OCI-LY7 (cell line): Measurements from ENCODE around the gene SNAPC4. TPM values are rescaled to one million over a fixed set of nuclear protein-coding genes. Genes with fewer than 3 reads are reported as not detected.
A peak's percentile ranks its signal among the peaks of the same experiment; 100 is the strongest.

Source experiments
- BruUV-seq: library from RNA; stranded (reverse); fragments of 400-500 nt; replicated peaks from 2 replicates; lab custom pipeline; 2021; lab: Mats Ljungman, UMichigan
- CTCF ChIA-PET: fragments of 300-600 bp; sonication (Branson Sonifier 250); formaldehyde crosslinking; loops from one replicate; lab custom pipeline; 2022; ENCODE audit warnings: antibody characterized with exemption; ENCODE audit not compliant: unreplicated experiment; lab: Charles Lee
- POLR2A ChIA-PET: fragments of 300-600 bp; sonication (Branson Sonifier 250); formaldehyde crosslinking; loops from one replicate; lab custom pipeline; 2022; ENCODE audit warnings: antibody characterized with exemption; lab: Charles Lee
- DNase-seq: peaks from one replicate; pipeline ENCODE4 v3.0.0-alpha.2; 2015; ENCODE audit warnings: low spot score
- H2AFZ ChIP-seq: fragments of 200-600 bp; sonication (generic), shearing (Covaris generic); 2 replicates; pipeline ENCODE4 v1.6.1; 2014; ENCODE audit warnings: mild to moderate bottlenecking, antibody characterized with exemption, low read length, moderate library complexity
- H3K27ac ChIP-seq: fragments of 200-600 bp; sonication (generic); 2 replicates; pipeline ENCODE4 v1.5.1; 2014; ENCODE audit warnings: mixed run types, low read depth, mild to moderate bottlenecking, moderate library complexity, low read length, inconsistent platforms; ENCODE audit not compliant: poor library complexity, severe bottlenecking
- H3K36me3 ChIP-seq: fragments of 200-600 bp; sonication (generic); 2 replicates; pipeline ENCODE4 v1.6.1; 2014; ENCODE audit warnings: mild to moderate bottlenecking, antibody characterized with exemption, low read length, moderate library complexity, mixed read lengths; ENCODE audit not compliant: insufficient read depth
- H3K4me1 ChIP-seq: fragments of 200-600 bp; sonication (generic); 2 replicates; pipeline ENCODE4 v1.5.1; 2014; ENCODE audit warnings: mild to moderate bottlenecking, low read length; ENCODE audit not compliant: insufficient read depth, poor library complexity, severe bottlenecking
- H3K4me2 ChIP-seq: fragments of 200-600 bp; sonication (generic); 2 replicates; pipeline ENCODE4 v1.6.1; 2014; ENCODE audit warnings: mild to moderate bottlenecking, low read length
- H3K4me3 ChIP-seq: fragments of 200-600 bp; sonication (generic); 2 replicates; pipeline ENCODE4 v1.5.1; 2014; ENCODE audit warnings: mild to moderate bottlenecking, low read depth, low read length; ENCODE audit not compliant: poor library complexity, severe bottlenecking
- H3K79me2 ChIP-seq: fragments of 200-600 bp; sonication (generic); 2 replicates; pipeline ENCODE4 v1.6.1; 2016; ENCODE audit warnings: low read depth, mild to moderate bottlenecking, low read length, moderate library complexity, mixed read lengths; ENCODE audit not compliant: insufficient read depth
- H3K9me2 ChIP-seq: fragments of 200-600 bp; sonication (generic); 2 replicates; pipeline ENCODE4 v1.6.1; 2016; ENCODE audit warnings: mild to moderate bottlenecking, low read length, mixed read lengths; ENCODE audit not compliant: insufficient read depth
- H3K9me3 ChIP-seq: fragments of 200-600 bp; sonication (generic); 2 replicates; pipeline ENCODE4 v1.6.1; 2014; ENCODE audit warnings: mild to moderate bottlenecking, mixed run types, low read length, mixed read lengths
- H4K20me1 ChIP-seq: fragments of 200-600 bp; sonication (generic); 2 replicates; pipeline ENCODE4 v1.6.1; 2014; ENCODE audit warnings: mild to moderate bottlenecking, antibody characterized with exemption, low read length, moderate library complexity, mixed read lengths; ENCODE audit not compliant: insufficient read depth
- CTCF ChIP-seq: fragments of 200-600 bp; sonication (generic); conservative IDR thresholded peaks from 2 replicates; pipeline ENCODE4 v1.5.1; 2014; ENCODE audit warnings: mild to moderate bottlenecking, antibody characterized with exemption, low read length, moderate library complexity, mixed read lengths
- EZH2phosphoT487 ChIP-seq: fragments of 200-600 bp; sonication (generic); IDR thresholded peaks from 2 replicates; pipeline ENCODE4 v1.6.1; 2018; ENCODE audit warnings: low read depth, borderline replicate concordance, mild to moderate bottlenecking, mixed run types, antibody characterized with exemption, low read length, moderate library complexity, mixed read lengths
- intact Hi-C: fragments of 100-400 bp; cut with micrococcal nuclease; formaldehyde crosslinking; loops from one replicate; pipeline ENCODE4 v1.10.0; 2022; ENCODE audit not compliant: unreplicated experiment
- total RNA-seq, 2 experiments: library from RNA; depleted of rRNA in 1 of 2; stranded (reverse); fragments of >200 nt in 1 of 2; shearing (Covaris generic) in 1 of 2; gene quantifications; 2 replicates each; pipeline ENCODE4 v1.2.3, GENCODE V29; 2014 to 2022

Gene SNAPC4
- total RNA-seq, 2 experiments from 2014 or later: 13.4 to 16.8 TPM

- H3K79me2 ChIP-seq: no peaks in the 10 kb centered on the region
- intact Hi-C loops: no loop called here
- H3K9me3 ChIP-seq: no peaks in the 10 kb centered on the region
- peak; percentile 19 for DNase-seq
- no peak overlapping the region for H2AFZ ChIP-seq
- ChIA-PET POLR2A (interaction anchor here (0.5 kb wide), 1 partner anchor 183 kb away, joined by 5 read pairs; no protein-coding TSS in a partner anchor), CTCF (no interaction called here)
- peaks cover 30% of the 10 kb centered on the region; the same call in 1 of the 2 replicates for H3K36me3 ChIP-seq
- no peaks in the 10 kb centered on the region for H3K9me2 ChIP-seq
- H3K4me1 ChIP-seq: no peaks in the 10 kb centered on the region
- H4K20me1 ChIP-seq: no peaks in the 10 kb centered on the region; the same call in 1 of the 2 replicates
- no peak overlapping the region for H3K4me2 ChIP-seq
- no peak overlapping the region for H3K4me3 ChIP-seq
- no TSS peak for BruUV-seq
- TF ChIP-seq EZH2phosphoT487 (no peak), CTCF (no peak)
- no peak overlapping the region for H3K27ac ChIP-seq
Observed at GRCh38 chr9:136372561-136373299, 27.2 kb downstream of the SNAPC4 start.

GRCh38 chr9:136372006-136372405 lies 28.0 kb downstream of the SNAPC4 start:
- BruUV-seq: no TSS peak

More at GRCh38 chr9:136372006-136372405, 28.0 kb downstream of the SNAPC4 start:
- H3K79me2 ChIP-seq: no peaks in the 10 kb centered on the region
- ChIA-PET CTCF (no interaction called here), POLR2A (interaction anchor here (0.5 kb wide), 1 partner anchor 184 kb away, joined by 5 read pairs; no protein-coding TSS in a partner anchor)
- TF ChIP-seq CTCF: no peak
- TF ChIP-seq EZH2phosphoT487: no peak
- H4K20me1 ChIP-seq: no peaks in the 10 kb centered on the region; the same call in 1 of the 2 replicates
- intact Hi-C loops: no loop called here
- H3K4me2 ChIP-seq: no peak overlapping the region
- peaks cover 23% of the 10 kb centered on the region; the same call in 1 of the 2 replicates for H3K36me3 ChIP-seq
- no peaks in the 10 kb centered on the region for H3K9me2 ChIP-seq
- no peak overlapping the region for H3K27ac ChIP-seq
- no peak overlapping the region for H3K4me3 ChIP-seq
- H2AFZ ChIP-seq: no peak overlapping the region
- no peaks in the 10 kb centered on the region for H3K9me3 ChIP-seq
- DNase-seq: no peak
- no peaks in the 10 kb centered on the region for H3K4me1 ChIP-seq
